Neural crest cell (in vitro differentiated cells): Measurements from ENCODE around the gene PLEKHG5. TPM values are rescaled to one million over a fixed set of nuclear protein-coding genes. Genes with fewer than 3 reads are reported as not detected.

Experiments
- DNase-seq: peaks from one replicate; pipeline ENCODE4 v3.0.0; 2021; ENCODE audit warnings: low read depth, mixed read lengths, low spot score
- H3K27ac Mint-ChIP-seq: one replicate; pipeline ENCODE4 v1.8.0; 2021; ENCODE audit warnings: mild to moderate bottlenecking, mixed read lengths; ENCODE audit not compliant: unreplicated experiment
- H3K27me3 Mint-ChIP-seq: 2 replicates; pipeline ENCODE4 v1.8.0; 2021; ENCODE audit warnings: low read depth, mild to moderate bottlenecking, mixed read lengths
- H3K36me3 Mint-ChIP-seq: 2 replicates; pipeline ENCODE4 v1.8.0; 2021; ENCODE audit warnings: low read depth, mild to moderate bottlenecking, mixed read lengths
- H3K4me1 Mint-ChIP-seq: 2 replicates; pipeline ENCODE4 v1.8.0; 2021; ENCODE audit warnings: mixed read lengths
- H3K4me3 Mint-ChIP-seq: one replicate; pipeline ENCODE4 v1.8.0; 2021; ENCODE audit warnings: mild to moderate bottlenecking, mixed read lengths
- H3K9me3 Mint-ChIP-seq: 2 replicates; pipeline ENCODE4 v1.8.0; 2021; ENCODE audit warnings: mixed read lengths
- CTCF ChIP-seq: fragments of 200-600 bp; sonication (generic); conservative IDR thresholded peaks from 2 replicates; pipeline ENCODE4 v1.5.0; 2021; ENCODE audit warnings: antibody characterized with exemption, mild to moderate bottlenecking
- total RNA-seq: library from RNA; stranded (reverse); gene quantifications from 2 replicates; pipeline ENCODE4 v1.2.1, GENCODE V29; 2021

PLEKHG5 gene
- total RNA-seq, 1 donor from 2014 or later, result 31.7 TPM

DNA sequence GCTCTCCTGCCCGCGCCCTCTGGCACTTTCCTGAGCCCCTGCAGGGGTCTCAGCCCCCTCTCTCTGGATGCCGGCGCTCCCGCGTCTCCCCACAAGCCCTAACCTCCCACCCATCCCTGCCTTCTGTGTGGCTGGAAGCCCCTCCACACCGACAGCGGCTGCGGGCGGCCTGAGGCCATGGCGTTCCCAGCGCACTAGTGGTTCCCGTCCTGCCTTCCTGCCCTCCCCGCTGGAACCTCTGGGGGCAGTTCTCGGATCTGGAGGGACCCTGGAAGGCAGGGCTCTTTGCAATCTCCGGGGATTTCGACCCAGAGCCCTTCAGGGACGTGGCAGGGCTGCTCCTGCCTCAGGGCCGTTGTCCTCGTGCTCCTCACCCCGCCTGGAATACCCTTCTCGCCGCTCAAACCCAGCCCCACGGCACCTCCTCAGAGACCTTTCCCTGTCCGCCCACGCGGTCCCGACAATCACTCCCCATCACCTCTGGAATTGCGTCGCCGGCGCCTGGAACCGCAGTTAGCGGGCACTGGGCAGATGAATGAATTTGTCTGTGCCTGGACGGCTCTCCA lies 67.4 kb downstream of the PLEKHG5 start:
- H3K36me3 Mint-ChIP-seq, result no peaks in the 10 kb centered on the region

GRCh38 chr1:6423321-6423999 lies 68.0 kb downstream of the PLEKHG5 start:
- no peaks in the 10 kb centered on the region for H3K9me3 Mint-ChIP-seq
- no peak overlapping the region for H3K27ac Mint-ChIP-seq
- DNase-seq, result no peak
- no peak overlapping the region for H3K4me3 Mint-ChIP-seq
- no peaks in the 10 kb centered on the region for H3K36me3 Mint-ChIP-seq
- H3K27me3 Mint-ChIP-seq, result peaks cover 84% of the 10 kb centered on the region
- peak; percentile 77 for TF ChIP-seq CTCF
- no peaks in the 10 kb centered on the region for H3K4me1 Mint-ChIP-seq

More for the DNA sequence above, 67.4 kb downstream of the PLEKHG5 start:
- Mint-ChIP-seq H3K4me1 (no peaks in the 10 kb centered on the region), H3K27ac (no peak overlapping the region), H3K9me3 (no peaks in the 10 kb centered on the region), H3K4me3 (no peak overlapping the region), H3K27me3 (peaks cover 80% of the 10 kb centered on the region)
- TF ChIP-seq CTCF, result no peak
- no peak for DNase-seq

GRCh38 chr1:6421266-6421665 lies 70.2 kb downstream of the PLEKHG5 start:
- Mint-ChIP-seq H3K27me3 (peaks cover 88% of the 10 kb centered on the region), H3K27ac (no peak overlapping the region), H3K4me1 (no peaks in the 10 kb centered on the region), H3K4me3 (peak overlapping the region; percentile 31), H3K36me3 (no peaks in the 10 kb centered on the region), H3K9me3 (no peaks in the 10 kb centered on the region)
- TF ChIP-seq CTCF, result no peak
- DNase-seq, result no peak

DNA sequence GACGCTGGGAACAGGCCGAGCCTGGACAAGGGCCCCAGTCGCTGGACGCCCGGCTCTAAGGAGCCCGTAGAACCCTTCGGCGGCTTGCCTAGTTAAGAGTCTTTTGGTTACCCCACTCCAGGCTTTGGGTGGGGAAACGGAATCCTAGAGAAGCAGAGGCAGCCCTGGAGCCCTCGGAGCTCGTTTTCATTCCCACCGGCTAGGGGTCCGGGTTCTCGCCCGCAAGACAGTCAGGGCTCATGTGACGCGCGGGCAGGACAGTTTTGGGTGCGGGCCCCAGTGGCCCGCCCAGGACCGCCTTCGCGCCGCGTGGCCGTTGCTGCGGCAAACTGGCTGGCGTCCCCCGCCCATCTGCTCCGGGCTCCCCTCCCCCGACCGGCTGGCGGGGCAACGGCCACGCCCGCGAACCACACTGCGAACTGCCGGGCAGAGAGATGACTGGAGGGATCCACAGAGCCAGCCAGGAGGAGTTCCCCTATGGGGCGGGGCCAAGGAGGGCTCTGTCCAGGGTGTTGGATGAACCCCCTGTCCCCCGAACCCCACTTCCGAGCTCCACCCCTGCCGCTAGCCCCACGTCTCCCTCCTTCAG lies 70.9 kb downstream of the PLEKHG5 start:
- peaks cover 88% of the 10 kb centered on the region for H3K27me3 Mint-ChIP-seq
- no peak for DNase-seq
- no peak overlapping the region for H3K4me3 Mint-ChIP-seq
- H3K36me3 Mint-ChIP-seq, result no peaks in the 10 kb centered on the region
- no peak for TF ChIP-seq CTCF
- H3K27ac Mint-ChIP-seq, result no peak overlapping the region
- no peaks in the 10 kb centered on the region for H3K4me1 Mint-ChIP-seq
- H3K9me3 Mint-ChIP-seq, result no peaks in the 10 kb centered on the region

- H3K4me3 Mint-ChIP-seq, result no peak within 1 kb of the TSS
Measured at GRCh38 chr1:6419804-6420453, 71.5 kb downstream of the PLEKHG5 start, which contains the start of gene HES2. TSS of gene HES2 (minus strand) at chr1:6419919. CDS start at chr1:6419820, 99 bp downstream.

More at GRCh38 chr1:6419804-6420453, 71.5 kb downstream of the PLEKHG5 start, which contains the start of gene HES2:
- no peaks in the 10 kb centered on the region for H3K36me3 Mint-ChIP-seq
- no peak for TF ChIP-seq CTCF
- H3K9me3 Mint-ChIP-seq, result no peaks in the 10 kb centered on the region
- peaks cover 89% of the 10 kb centered on the region for H3K27me3 Mint-ChIP-seq
- DNase-seq, result no peak
- no peak within 1 kb of the TSS for H3K27ac Mint-ChIP-seq
- no peaks in the 10 kb centered on the region for H3K4me1 Mint-ChIP-seq
